Measurements from ENCODE around the gene CD46. TPM values are rescaled to one million over a fixed set of nuclear protein-coding genes. Genes with fewer than 3 reads are reported as not detected.

The CD46 gene
- polyA plus RNA-seq, 3 donors, result 66.4 to 118 (median 83.0) TPM

DNA sequence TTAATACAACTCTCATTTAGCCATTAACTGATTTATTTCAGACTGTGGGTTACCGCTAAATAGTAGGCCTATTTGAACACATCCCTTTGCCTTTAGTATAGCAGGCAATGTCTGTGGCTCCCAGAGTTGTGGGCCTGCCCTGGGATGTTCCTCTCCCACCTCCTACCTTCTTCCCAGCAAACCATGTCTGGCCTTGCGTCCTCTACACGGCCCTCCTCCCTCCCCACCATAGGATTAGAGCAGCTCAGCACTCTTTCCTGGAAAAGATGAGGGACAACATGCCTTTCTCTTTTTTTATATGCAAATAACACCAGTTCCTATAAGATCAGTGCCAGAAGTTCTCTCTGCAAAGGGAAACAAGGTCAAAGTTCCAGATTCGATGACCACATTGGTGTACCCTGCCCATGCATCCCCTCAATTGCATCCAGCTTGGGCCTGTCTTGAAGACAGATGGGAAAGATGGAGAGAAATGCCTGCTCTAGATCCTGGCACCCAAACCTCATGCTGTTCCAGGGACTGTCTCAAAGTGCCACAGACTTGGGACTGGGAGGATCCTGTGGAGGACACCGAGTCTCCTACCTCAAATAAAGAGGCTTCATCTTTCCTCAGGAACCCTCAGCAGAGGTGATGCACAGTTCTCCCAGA, 57.2 kb downstream of the CD46 start:
- H3K27ac ChIP-seq (ENCODE audit: low read depth, low read length), result no peak overlapping the region
- WGBS, 3 donors, result 78 to 88% (median 82%) methylated on average over 5 of the region's 5 CpGs

DNA sequence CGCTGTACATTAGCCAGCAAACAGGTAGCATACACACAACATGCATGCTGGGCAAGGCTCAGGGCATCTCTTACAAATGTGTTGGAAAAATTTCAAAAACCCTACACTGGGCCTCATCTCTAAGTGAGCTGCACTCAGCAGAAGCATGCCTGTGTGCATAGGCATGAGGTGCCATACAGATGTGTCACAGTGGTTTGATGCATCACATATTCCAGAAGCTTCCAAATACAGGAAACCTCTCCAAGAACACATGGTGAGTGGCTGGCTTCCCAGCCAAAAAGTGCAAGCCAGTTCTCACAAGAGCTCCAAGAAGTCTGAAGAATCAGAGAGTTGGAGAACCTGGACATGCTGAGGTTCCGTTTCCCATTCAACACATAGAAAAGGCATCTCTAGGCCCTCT, 58.3 kb downstream of the CD46 start:
- WGBS, 3 donors, result 80 to 95% (median 83%) methylated on average over 2 of the region's 2 CpGs

DNA sequence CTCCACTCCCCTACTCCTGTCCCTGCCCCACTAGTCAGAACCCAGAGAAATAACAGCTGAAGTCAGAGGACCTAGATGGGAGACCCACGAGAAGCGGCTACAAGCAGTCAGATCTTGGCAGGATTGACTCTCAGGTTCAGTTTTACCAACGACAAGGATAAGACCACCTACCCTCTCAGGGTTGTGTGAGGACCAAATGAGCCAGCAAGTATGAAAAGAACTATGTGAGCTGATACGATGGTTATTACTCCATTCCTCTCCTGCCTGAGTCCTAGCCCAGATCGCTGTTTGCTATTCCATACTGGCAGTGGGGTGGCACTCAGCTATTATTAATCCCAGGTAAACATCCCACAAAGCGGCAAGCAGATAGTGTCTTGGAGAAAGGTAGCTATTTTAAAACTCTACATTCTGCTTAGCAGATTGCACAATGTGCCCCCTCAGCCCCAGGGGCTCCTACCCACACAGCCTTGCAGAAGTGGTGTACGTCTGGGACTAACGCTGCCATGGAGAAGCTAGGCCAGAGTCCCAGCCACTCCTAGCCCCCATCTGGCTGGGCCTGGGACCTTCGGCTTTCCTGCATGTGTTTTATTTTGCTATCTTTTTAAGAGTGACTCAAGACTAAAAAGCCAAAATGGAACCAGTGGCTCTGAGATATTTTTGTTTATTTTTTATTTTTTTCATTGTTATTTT, 58.9 kb downstream of the CD46 start:
- 63 to 76% (median 71%) methylated on average over 9 of the region's 9 CpGs for WGBS, 3 donors
- no peak overlapping the region for H3K27ac ChIP-seq (ENCODE audit: low read depth, low read length)

More for the DNA sequence above, 58.3 kb downstream of the CD46 start:
- no peak overlapping the region for H3K27ac ChIP-seq (ENCODE audit: low read depth, low read length)

DNA sequence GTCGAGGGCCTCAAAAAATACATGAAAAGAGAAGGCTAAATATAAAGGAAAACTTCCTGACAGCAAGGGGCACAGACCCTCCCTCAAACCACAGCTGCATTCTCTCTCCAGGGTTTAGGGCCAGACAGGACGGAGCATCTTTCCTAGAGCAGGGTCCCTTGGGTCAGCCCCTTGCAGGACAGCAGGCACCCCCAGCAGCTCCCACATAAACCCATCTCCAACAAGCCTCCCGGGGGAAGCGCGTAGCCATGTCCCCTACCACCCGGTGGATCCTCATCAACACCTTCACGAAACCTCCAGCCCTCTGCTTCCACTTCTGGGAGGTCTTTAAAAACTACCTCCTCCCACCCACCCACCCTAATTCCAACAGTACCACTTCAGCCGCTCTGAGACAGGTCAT, 59.5 kb downstream of the CD46 start:
- no peak overlapping the region for H3K27ac ChIP-seq (ENCODE audit: low read depth, low read length)
- 89 to 93% (median 91%) methylated on average over 8 of the region's 8 CpGs for WGBS, 3 donors

DNA sequence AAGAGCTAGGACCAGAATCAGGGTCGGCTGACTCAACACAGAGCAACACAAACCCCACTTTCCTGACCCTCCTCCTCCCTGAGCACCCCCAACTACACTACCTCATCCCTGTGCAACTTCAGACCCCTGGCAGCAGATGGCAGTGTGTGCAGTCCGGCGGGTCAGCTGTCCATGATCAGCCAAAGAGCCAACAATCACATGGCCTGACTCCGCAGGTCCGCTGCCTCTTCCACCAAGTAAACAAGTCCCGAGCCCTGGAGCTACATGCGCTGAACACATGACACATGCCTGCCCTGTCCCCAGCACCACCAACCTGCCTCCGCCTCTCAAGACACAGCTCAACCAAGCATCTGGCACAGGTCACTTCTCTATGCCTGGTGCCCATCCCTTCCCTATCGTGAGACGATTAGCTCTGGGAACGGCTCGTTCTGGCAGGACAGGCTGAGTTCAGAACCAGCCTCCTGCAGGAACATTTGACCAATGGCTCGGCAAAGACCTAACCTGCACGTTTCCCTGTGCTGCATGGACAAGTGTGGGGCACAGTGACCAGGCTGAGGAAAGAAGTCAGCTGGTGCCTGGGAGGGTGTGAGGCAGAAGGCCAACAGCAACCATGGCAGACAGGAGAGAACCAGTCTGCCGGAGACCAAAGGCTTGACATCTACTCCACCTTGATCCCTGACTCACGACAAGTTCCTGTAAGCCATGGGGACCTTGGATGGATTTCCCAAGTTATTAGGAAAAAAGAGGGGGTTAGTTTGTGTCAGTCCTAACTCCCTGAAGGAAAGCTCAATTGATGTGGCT, 60.3 kb downstream of the CD46 start:
- 45 to 82% (median 67%) methylated on average over 16 of the region's 16 CpGs for WGBS, 3 donors
- no peak overlapping the region for H3K27ac ChIP-seq (ENCODE audit: low read depth, low read length)

DNA sequence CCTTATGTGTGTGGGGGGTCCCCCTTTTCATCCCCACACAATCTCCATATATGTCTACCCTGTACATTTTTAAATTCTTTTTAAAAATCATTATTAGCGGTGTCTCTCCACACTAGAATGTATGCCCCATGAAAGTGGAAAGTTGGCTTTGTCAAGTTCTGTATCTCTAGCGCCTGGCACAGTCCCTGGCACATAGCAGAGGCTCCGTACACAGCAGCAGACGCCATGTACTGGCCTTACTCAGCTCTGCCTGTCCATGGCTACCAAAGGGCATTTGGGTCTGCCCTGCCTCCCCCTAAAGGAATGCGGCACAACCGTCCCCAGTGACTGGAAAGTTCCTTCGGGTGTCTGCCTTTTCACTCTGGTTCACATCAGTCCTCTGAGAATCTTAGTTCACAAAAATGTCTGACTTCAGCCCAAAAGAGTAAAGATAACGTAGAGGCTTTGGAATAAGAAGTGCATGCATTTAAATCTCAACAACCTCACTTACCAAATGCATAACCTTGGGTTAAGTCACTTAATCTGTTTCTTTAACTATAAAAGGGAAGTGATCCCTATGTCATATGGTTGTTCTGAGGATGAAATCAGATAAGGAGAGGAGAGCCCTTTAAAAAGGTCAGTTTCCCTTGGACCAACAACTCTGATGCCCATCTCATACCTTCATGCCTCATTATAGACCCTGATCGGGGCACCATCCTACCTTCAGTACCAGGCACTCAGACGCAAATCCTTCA, 61.1 kb downstream of the CD46 start:
- no peak overlapping the region for H3K27ac ChIP-seq (ENCODE audit: low read depth, low read length)
- WGBS, 3 donors, result 76 to 82% (median 81%) methylated on average over 10 of the region's 10 CpGs

DNA sequence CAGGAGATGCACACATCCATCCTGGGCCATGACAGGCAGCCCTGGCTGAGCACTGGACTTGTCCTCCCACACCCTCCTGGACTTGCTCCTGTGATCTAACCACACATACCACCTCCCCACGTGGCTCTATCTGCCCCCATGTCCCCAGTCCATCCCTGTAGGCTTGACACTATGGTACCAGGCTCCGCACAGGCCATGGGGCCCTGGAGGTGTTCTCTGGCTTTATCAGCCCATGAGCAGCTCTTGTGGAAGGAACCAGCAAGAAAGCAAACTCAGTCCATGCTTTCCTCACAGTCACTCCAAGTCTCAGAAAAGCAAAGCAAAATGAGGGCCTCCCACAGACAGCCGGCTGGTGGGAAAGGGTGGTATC, 61.6 kb downstream of the CD46 start:
- H3K27ac ChIP-seq (ENCODE audit: low read depth, low read length), result no peak overlapping the region
- WGBS, 3 donors, result 73 to 81% (median 73%) methylated on average over 3 of the region's 3 CpGs

DNA sequence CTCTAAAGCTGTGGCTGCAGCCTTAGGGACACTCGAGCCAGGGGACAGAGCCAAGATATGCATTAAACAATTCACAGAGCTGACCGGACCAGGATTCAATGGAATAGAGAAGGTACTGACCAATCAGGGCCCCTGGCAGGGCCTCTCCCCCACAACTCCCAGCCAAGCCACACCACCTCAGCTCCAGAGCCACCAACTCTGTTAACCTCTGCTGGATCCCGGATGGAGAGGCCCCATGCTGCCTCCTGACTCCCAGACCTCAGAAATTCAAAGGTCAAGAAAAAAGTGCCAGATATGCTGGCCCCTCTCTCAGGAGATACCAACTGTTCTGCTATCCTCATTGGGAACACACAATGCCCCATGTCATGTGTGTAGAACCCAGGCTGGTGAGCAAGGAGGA, 62.1 kb downstream of the CD46 start:
- no peak overlapping the region for H3K27ac ChIP-seq (ENCODE audit: low read depth, low read length)
- WGBS, 3 donors, result 57 to 73% (median 59%) methylated on average over 3 of the region's 3 CpGs

DNA sequence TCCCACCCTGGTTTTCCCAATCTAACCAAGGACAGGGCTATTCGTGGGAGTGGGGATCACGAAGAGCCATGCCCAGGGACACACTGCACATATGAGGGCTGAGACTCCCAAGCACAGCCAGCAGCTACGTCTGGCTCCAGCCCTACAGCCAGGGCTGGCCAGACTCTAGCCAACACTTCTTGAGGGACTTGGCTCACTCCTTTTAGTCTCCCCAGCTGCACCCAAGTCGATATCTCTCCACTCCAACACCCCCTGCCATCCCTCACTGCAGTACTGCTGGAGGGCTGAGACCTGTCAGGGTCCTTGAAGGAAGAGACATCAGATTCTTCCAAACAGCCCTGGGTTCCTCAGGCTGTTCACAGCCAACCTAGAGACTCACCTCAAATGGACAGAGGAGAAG, 62.6 kb downstream of the CD46 start:
- no peak overlapping the region for H3K27ac ChIP-seq (ENCODE audit: low read depth, low read length)
- WGBS, 3 donors, result 56 to 61% (median 58%) methylated on average over 4 of the region's 4 CpGs

DNA sequence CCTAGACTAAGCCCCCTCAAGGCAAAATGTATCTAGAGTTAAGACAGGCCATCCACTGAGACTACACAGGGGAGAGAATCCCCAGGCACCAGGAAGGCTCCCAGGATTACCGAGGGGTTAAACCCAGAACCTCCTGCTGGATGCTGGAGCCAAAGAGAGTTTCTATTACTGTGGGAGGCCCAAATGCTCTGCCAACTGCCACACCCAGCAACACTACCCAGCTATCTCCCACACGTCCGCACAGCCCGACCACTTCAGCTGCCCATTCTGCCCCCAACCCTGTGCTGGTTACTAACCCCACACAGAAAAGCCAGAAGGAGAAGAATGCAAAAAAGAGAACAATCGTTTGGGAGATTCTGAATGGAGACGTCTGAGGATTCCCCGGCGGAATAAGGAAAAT, 63.6 kb downstream of the CD46 start:
- 66 to 78% (median 69%) methylated on average over 8 of the region's 8 CpGs for WGBS, 3 donors
- no peak overlapping the region for H3K27ac ChIP-seq (ENCODE audit: low read depth, low read length)

DNA sequence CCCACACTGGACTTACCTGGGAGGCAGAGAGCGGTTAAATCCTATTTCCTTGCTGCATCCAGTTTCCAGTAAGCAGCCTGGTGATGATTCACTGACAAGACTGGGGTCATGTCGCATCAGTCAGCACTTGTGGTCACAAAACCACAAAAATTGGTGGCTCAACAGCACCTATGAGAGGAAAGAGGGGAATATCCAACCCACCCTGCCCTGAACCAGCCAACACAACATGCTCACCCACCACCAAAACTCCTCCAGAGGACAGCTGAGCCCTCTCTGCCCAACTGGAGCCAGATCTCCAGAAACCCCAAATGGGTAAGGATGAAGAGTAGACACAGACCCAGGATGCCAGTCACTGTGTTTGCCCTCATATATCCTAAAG, 64.0 kb downstream of the CD46 start:
- WGBS, 3 donors, result 47 to 84% (median 60%) methylated on average over 2 of the region's 2 CpGs
- H3K27ac ChIP-seq (ENCODE audit: low read depth, low read length), result no peak overlapping the region

DNA sequence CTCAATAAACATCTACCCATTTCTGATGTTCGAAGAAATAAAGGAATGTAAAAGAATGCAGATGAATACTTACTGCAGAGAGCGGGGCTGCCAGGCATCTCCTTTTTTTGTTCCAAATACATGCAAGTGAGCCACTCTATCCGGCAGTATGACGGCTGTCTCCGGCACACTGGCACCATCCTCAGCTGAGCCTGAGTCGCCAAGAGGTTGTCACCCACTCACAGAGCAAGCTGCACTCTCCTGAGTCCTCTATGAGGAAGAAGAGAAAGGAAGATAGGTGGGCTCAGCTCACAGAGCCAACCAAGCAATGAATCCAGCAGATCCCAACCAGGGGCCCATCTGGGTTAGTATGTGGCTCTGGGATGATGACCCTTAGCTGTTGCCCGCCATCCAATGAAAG, 65.3 kb downstream of the CD46 start:
- H3K27ac ChIP-seq (ENCODE audit: low read depth, low read length), result no peak overlapping the region
- WGBS, 3 donors, result 93 to 97% (median 93%) methylated on average over 7 of the region's 7 CpGs

DNA sequence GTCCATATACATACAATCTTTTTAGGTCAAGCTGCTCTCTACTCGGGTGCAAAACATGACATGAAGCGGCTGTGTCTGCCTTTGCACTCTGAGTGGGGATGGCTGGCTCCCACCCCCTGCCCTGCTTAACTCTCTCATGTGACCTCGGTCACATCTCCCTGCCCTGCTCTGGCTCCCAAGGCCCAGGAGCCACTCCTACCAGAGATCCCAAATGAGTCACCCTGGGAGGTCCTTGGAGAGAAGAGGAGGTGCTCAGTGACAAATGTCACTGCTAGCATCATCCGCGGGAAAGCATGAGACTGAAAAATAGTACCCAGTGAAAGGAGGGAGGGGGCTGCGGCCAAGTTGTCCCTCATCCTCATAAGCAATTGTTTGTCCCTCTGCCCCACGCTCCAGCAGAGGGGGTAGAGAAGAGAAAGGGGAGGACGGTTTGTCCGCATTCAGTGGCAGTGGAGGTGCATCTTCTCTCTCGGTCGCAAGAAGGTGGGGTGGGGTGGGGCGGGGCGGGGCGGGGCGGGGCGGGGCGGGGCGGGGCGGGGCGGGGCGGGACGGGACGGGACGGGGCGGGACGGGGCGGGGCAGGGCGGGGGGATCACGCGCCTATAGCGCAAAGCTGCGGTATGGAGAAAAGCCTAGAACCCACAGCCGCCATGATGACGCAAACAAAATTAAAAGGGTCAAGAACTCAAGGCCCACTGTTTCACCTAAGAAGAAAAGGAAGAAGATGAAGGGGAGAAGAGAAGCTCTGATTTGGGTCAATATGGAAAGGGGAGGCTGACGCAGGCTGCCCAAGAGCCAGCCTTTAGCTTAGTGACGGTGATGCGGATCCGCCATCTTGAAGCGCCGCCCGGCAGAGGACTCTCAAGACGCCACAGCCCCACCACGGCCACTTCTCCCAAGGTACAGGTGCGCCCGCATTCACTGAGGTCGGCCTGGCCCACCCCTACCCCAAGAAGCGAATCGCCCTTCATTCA, 66.2 kb downstream of the CD46 start:
- H3K27ac ChIP-seq (ENCODE audit: low read depth, low read length), result no peak overlapping the region
- WGBS, 3 donors, result 78 to 91% (median 90%) methylated on average over 32 to 48 of the region's 48 CpGs

DNA sequence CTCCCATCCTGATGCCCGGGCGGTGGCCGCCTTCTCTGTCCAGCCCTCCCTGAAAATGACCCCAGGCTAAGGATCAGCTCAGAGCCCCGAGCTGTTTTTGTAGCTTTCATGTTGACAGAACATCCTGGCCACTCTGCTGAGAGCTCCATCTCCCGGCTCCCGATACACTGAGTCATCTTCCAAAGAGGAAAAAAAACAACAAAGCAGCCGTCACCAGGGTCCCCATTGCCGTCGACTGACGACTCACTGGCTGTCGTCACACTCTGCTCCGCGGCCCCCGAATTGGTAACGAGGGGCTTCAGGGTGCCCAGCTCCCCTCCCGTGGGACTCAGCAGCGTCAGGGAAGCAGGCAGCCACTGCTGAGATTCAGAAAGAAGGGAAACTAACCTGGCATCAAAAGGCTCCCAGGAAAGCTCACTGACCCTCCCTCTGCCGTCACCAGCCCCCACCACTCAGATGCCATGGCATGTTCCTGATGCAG, 67.2 kb downstream of the CD46 start:
- whole genome bisulfite sequencing, 3 donors, result 77 to 86% (median 83%) methylated on average over 18 of the region's 18 CpGs
- no peak overlapping the region for H3K27ac ChIP-seq (ENCODE audit: low read depth, low read length)

DNA sequence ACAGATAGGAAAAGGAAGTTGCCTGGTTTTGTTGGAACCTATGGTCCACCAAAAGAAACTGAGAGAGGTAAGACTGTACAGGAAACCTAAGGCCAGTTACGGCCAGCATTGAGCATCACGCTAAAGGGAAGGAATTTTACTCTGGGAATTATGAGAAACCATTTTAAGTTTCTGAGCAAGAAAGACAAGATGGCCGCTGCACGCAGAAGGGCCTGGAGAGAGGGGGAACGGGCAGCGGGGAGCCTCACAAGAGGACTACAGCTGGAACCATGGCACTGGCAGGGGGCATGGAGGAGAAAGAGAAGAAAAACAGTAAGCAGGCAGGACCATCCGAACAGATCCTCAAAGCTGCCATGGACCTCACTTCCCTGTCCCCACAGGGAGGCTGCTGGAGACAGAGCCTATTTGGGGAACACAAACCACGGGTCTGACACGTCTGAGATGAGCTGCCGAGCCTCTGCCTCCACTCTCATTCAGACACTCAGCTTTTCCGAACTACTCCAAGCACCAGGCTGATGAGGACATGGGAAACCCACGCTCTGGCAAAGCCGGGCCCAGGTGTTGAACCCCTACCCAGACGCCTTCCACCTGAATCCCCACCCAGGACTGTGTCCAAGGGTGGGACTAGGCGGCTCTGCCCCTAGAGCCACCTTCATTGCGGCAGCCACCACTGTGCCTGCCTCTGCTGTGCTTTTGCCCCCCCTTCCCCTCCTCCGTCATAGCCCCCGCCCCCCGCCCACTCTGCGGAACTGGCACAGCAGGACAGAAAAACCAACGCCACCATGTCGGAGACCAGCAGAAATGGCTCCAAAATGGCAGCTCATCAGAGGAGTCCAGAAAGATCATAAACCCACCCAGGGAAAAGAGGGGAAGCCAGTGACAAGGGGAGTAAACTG, 69.0 kb downstream of the CD46 start:
- WGBS, 3 donors, result 77 to 90% (median 79%) methylated on average over 22 of the region's 22 CpGs
- H3K27ac ChIP-seq (ENCODE audit: low read depth, low read length), result no peak overlapping the region

DNA sequence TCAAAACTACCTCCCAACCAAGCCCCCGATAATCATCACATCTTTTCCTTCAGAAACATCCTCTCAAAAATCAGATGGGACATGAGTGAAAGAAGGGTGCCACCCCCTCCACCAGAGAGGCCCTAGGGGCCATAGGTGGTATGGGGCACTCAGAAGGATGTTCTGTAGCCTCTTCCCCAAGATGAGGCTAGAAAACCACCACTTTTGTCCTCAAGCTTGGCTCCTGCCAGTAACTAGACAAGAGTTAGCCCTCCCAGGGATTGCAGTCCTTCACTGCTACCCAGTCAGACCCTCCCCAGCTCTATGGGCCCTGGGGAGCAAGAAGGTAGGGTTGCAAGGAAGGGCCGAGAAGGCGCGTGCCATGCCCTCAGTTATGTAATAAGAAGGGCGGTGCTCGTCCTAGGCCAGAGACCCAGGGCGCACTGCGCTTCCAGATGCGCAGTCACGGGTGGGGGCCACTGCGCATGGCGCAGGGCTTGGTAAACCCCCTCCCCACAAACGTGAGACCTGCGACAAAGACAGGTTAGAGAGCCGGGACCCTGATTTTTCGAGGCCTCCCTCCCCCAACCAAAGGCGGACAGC, 69.7 kb downstream of the CD46 start:
- H3K27ac ChIP-seq (ENCODE audit: low read depth, low read length), result no peak overlapping the region
- WGBS, 3 donors, result 77 to 87% (median 86%) methylated on average over 17 of the region's 17 CpGs

Data from adipose tissue (tissue), 3 donors.